Mucosa of descending colon (tissue), 3 donors: ENCODE results near the gene KRT17. TPM values are rescaled to one million over a fixed set of nuclear protein-coding genes. Genes with fewer than 3 reads are reported as not detected.
A peak's percentile ranks its signal among the peaks of the same experiment; 100 is the strongest.

ENCODE experiments used
- ATAC-seq: fragments of 200-7000 bp; cut with Tn5 transposase; one replicate; pipeline ENCODE4 v1.9.1; 2020; ENCODE audit warnings: mild to moderate bottlenecking, moderate library complexity
- DNase-seq, 3 donors: peaks; one replicate each; pipeline ENCODE4 v3.0.0-alpha.2; 2020
- H3K36me3 ChIP-seq: fragments of 200-600 bp; one replicate; pipeline ENCODE4 v1.8.0; 2021; ENCODE audit warnings: low read depth, mild to moderate bottlenecking
- H3K4me1 ChIP-seq: fragments of 200-600 bp; one replicate; pipeline ENCODE4 v1.8.0; 2021; ENCODE audit warnings: low read depth, mild to moderate bottlenecking
- H3K4me3 ChIP-seq: fragments of 200-600 bp; one replicate; pipeline ENCODE4 v1.8.0; 2021; ENCODE audit warnings: mild to moderate bottlenecking
- H3K9me3 ChIP-seq: fragments of 200-600 bp; one replicate; pipeline ENCODE4 v1.8.0; 2021; ENCODE audit warnings: mild to moderate bottlenecking
- CTCF ChIP-seq: fragments of 200-600 bp; IDR thresholded peaks from one replicate; pipeline ENCODE4 v1.8.0; 2022; ENCODE audit warnings: antibody characterized with exemption, mild to moderate bottlenecking
- intact Hi-C, 2 donors: fragments of 100-400 bp; cut with DNase I in 1 of 2; cut with micrococcal nuclease in 1 of 2; formaldehyde crosslinking; loops; one replicate each; pipeline versions ENCODE4 v1.11.0 to v1.11.1; 2022; cut with DNase I, micrococcal nuclease
- long read RNA-seq, 2 donors: library from polyadenylated mRNA; unstranded; transcript quantifications; one replicate each; pipeline ENCODE4 v2.0.0, GENCODE V29; 2019 to 2021
- total RNA-seq, 3 donors: library from RNA; stranded (reverse); fragmentation: NEBNext Ultra II Directional in 2 of 3; extraction: Animal tissue kit (Norgen Biotek cat#: 25700) in 2 of 3; gene quantifications; one replicate each; pipeline versions ENCODE4 v1.2.1 to v1.2.4, GENCODE V29; 2021 to 2023
- donor health status: DM: no; HTN: no; CAD: no; lungs with moderate emphysema.
- donor health status: DM: no; HTN: no; CAD: no.
- donor health status: DM: no; HTN: yes; CAD: no.

The KRT17 gene
- total RNA-seq = under 1 TPM in 1 of 3 donors, not detected in 2; 0.76 TPM
- long read RNA-seq, donor 1, partial matches to known transcripts = 0 of 2 reads
- long read RNA-seq, donor 1, other reads (novel, unspliced or antisense) = 0 of 2 reads
- long read RNA-seq, donor 2, partial matches to known transcripts = 0 of 1 reads
- long read RNA-seq, donor 2, other reads (novel, unspliced or antisense) = 0 of 1 reads

GRCh38 chr17:41624208-41625101 lies at the start of gene KRT17:
Gene KRT17, minus strand, starts transcription at chr17:41624575. Its CDS starts 66 bp downstream, at chr17:41624509.
- Histone ChIP-seq H3K4me1 (no peaks in the 10 kb centered on the region), H3K36me3 (no peaks in the 10 kb centered on the region), H3K4me3 (no peak within 1 kb of the TSS), H3K9me3 (no peaks in the 10 kb centered on the region)
- intact Hi-C loops = no loop called here
- DNase-seq (peak in 1 of 3 donors; percentile 15), ATAC-seq (no peak)
- no peak for TF ChIP-seq CTCF

GRCh38 chr17:41672153-41672552 lies 47.8 kb upstream of the KRT17 start:
- no peaks in the 10 kb centered on the region for H3K36me3 ChIP-seq
- no peak overlapping the region for H3K4me3 ChIP-seq
- no peak for TF ChIP-seq CTCF
- ATAC-seq (no peak), DNase-seq (no peak)
- intact Hi-C loops = no loop called here
- no peaks in the 10 kb centered on the region for H3K9me3 ChIP-seq
- H3K4me1 ChIP-seq = peaks cover 3% of the 10 kb centered on the region

GRCh38 chr17:41667280-41668041 lies 43.1 kb upstream of the KRT17 start:
- Histone ChIP-seq H3K4me1 (peaks cover 17% of the 10 kb centered on the region), H3K9me3 (no peaks in the 10 kb centered on the region), H3K36me3 (no peaks in the 10 kb centered on the region), H3K4me3 (no peak overlapping the region)
- no peak for TF ChIP-seq CTCF
- no peak for ATAC-seq
- no peak for DNase-seq
- intact Hi-C loops = loop anchor here (5.0 to 10.0 kb wide), 3 partner anchors 120 to 865 kb away; no protein-coding TSS in a partner anchor

- Histone ChIP-seq H3K9me3 (no peaks in the 10 kb centered on the region), H3K4me1 (peaks cover 19% of the 10 kb centered on the region), H3K4me3 (no peak overlapping the region), H3K36me3 (no peaks in the 10 kb centered on the region)
- DNase-seq (peak; percentile 90 to 93 (median 91)), ATAC-seq (peak; percentile 79)
- TF ChIP-seq CTCF = peak; percentile 88
- intact Hi-C loops = loop anchor here (5.0 to 10.0 kb wide), 3 partner anchors 119 to 864 kb away; no protein-coding TSS in a partner anchor
Observed at GRCh38 chr17:41666708-41667279, 42.4 kb upstream of the KRT17 start.

GRCh38 chr17:41666237-41666641 lies 41.9 kb upstream of the KRT17 start:
- intact Hi-C loops = loop anchor here (5.0 to 10.0 kb wide), 3 partner anchors 119 to 864 kb away; no protein-coding TSS in a partner anchor
- TF ChIP-seq CTCF = no peak
- Histone ChIP-seq H3K9me3 (no peaks in the 10 kb centered on the region), H3K4me3 (no peak overlapping the region), H3K36me3 (no peaks in the 10 kb centered on the region), H3K4me1 (peaks cover 20% of the 10 kb centered on the region)
- peak; percentile 32 for ATAC-seq
- DNase-seq = peak in 2 of 3 donors; percentile 68 to 78
